BJ (cell line): ENCODE measurements around the gene IFI44L. TPM values are rescaled to one million over a fixed set of nuclear protein-coding genes. Genes with fewer than 3 reads are reported as not detected.

Experiments
- CTCF ChIA-PET: fragments of 350-600 bp; formaldehyde crosslinking; extraction: SDS; loops from one replicate; lab custom pipeline; 2021; ENCODE audit warnings: antibody characterized with exemption, inconsistent platforms; lab: Yijun Ruan, JAX
- POLR2A ChIA-PET: fragments of 300-600 bp; sonication (Branson Sonifier 250); formaldehyde crosslinking; extraction: SDS; loops from one replicate; lab custom pipeline; 2021; ENCODE audit warnings: antibody characterized with exemption; lab: Charles Lee
- DNase-seq: peaks from one replicate; pipeline ENCODE4 v3.0.0-alpha.2; 2011; ENCODE audit warnings: low read depth
- H3K27me3 ChIP-seq: 2 replicates; pipeline ENCODE4 v1.6.0; 2011; ENCODE audit warnings: low read length; ENCODE audit not compliant: control insufficient read depth, insufficient read depth
- H3K36me3 ChIP-seq: 2 replicates; pipeline ENCODE4 v1.5.1; 2011; ENCODE audit warnings: low read length; ENCODE audit not compliant: control insufficient read depth, insufficient read depth
- H3K4me3 ChIP-seq: 2 replicates; pipeline ENCODE4 v1.5.1; 2011; ENCODE audit warnings: low read depth, mild to moderate bottlenecking, control low read depth, low read length
- polyA plus RNA-seq: library from polyadenylated mRNA; depleted of rRNA; stranded (reverse); fragments of >200 nt; gene quantifications from 2 replicates; pipeline ENCODE4 v1.2.3, GENCODE V29; 2011
- TF ChIP-seq, protein P1 (sequence below): IDR thresholded peaks from 2 replicates; pipeline ENCODE4 v1.5.1; 2011; ENCODE audit warnings: low read depth, mild to moderate bottlenecking, control low read depth, inconsistent platforms, low read length, moderate library complexity; ENCODE audit not compliant: insufficient read depth

The IFI44L gene
- polyA plus RNA-seq, 1 experiment, result 0.28 TPM

DNA sequence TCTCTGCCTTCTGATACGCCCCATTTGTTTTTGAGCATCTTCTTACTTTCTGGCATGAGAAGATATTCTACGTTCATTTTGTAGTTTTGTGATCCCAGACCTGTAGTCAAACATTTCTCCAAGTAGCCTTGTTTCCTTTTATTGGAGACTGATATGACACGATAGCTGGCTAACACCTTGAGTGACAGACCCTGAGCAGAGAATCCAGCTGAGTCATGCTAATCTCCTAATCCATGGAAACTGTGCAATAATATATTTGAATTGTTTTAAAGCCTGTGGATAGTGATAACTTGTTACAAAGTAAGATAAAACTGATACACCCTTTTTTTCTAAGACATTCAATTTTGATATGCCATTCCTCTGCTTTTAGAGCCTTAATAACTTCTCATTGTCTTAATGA is 1.2 kb upstream of the IFI44L start:
- no peak overlapping the region for H3K4me3 ChIP-seq
- POLR2A ChIA-PET, result no interaction called here
- no peak for DNase-seq
- TF ChIP-seq, protein P1, sequence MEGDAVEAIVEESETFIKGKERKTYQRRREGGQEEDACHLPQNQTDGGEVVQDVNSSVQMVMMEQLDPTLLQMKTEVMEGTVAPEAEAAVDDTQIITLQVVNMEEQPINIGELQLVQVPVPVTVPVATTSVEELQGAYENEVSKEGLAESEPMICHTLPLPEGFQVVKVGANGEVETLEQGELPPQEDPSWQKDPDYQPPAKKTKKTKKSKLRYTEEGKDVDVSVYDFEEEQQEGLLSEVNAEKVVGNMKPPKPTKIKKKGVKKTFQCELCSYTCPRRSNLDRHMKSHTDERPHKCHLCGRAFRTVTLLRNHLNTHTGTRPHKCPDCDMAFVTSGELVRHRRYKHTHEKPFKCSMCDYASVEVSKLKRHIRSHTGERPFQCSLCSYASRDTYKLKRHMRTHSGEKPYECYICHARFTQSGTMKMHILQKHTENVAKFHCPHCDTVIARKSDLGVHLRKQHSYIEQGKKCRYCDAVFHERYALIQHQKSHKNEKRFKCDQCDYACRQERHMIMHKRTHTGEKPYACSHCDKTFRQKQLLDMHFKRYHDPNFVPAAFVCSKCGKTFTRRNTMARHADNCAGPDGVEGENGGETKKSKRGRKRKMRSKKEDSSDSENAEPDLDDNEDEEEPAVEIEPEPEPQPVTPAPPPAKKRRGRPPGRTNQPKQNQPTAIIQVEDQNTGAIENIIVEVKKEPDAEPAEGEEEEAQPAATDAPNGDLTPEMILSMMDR, result no peak
- H3K27me3 ChIP-seq, result no peaks in the 10 kb centered on the region
- no peaks in the 10 kb centered on the region for H3K36me3 ChIP-seq
- CTCF ChIA-PET, result interaction anchor here (1.5 to 2.5 kb wide), 3 partner anchors 12 to 488 kb away, joined by 6 to 12 read pairs (median 12); no protein-coding TSS in a partner anchor

DNA sequence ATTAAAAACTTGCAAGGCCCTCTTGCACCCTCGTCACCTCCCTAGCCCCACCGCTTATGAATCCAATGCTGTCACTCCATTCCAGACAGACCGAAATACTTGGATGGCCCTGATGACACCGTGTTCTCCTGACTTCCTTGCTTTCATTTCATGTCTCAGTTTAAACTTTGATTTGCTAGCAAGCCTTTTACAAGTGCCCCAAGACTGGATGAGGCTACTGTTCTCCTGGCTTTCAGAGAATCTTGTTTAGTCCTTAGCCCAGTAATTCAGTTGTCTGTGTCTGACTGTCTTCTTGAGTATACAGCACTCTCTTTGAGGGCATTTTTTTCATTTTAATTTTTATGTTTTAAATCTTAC is 824 bp upstream of the IFI44L start:
- Histone ChIP-seq H3K36me3 (no peaks in the 10 kb centered on the region), H3K27me3 (no peaks in the 10 kb centered on the region), H3K4me3 (peak overlapping the region; percentile 27)
- CTCF ChIA-PET, result interaction anchor here (0.6 to 2.5 kb wide), 8 partner anchors 12 to 680 kb away, joined by 3 to 12 read pairs (median 6); no protein-coding TSS in a partner anchor
- POLR2A ChIA-PET, result no interaction called here
- TF ChIP-seq, protein P1, result no peak
- no peak for DNase-seq

DNA sequence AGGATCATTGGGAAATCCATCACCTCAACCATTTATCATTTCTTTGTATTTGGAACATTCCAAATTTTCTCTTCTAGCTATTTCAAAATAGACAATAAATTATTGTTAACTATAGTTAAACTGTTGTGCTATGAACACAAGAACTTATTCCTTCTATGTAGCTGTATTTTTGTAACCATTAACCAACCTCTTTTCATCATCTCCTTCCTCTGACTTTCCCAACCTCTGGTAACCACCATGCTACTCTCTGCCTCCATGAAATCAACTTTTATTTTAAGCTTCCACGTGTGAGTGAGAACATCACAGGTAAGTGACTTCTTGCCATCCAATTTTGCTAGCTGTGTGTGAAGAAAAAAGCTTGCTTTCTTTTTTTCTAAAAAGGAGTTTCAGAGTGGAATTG is 418 bp downstream of the IFI44L start:
- Histone ChIP-seq H3K27me3 (no peaks in the 10 kb centered on the region), H3K4me3 (peak overlapping the region; percentile 27), H3K36me3 (no peaks in the 10 kb centered on the region)
- TF ChIP-seq, protein P1, result no peak
- ChIA-PET POLR2A (no interaction called here), CTCF (interaction anchor here (0.7 to 2.5 kb wide), 6 partner anchors 19 to 287 kb away, joined by 3 to 12 read pairs (median 5); no protein-coding TSS in a partner anchor)
- no peak for DNase-seq

DNA sequence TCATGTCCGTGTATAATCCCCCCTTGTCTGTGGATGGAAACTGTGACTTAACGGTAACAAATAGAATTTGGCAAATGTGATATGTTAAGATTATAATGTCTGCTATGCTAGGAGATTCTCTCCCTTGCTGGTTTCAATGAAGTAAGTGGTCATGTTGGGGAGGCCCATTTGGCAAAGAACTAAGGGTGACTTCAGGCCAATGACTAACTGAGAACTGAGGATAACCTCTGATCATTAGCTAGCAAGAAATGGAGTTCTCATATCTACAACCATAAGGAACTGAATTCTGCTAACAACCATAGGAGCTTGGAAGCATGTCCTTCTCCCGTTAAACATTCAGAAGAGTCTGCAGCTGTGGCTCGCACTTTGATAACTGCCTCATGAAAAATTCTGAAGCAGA is 2.3 kb downstream of the IFI44L start:
- TF ChIP-seq, protein P1, result no peak
- Histone ChIP-seq H3K27me3 (no peaks in the 10 kb centered on the region), H3K36me3 (no peaks in the 10 kb centered on the region), H3K4me3 (no peak overlapping the region)
- DNase-seq, result no peak
- CTCF ChIA-PET, result interaction anchor here (0.6 to 1.7 kb wide), 2 partner anchors 49 to 66 kb away, joined by 3 to 6 read pairs; no protein-coding TSS in a partner anchor
- POLR2A ChIA-PET, result no interaction called here

DNA sequence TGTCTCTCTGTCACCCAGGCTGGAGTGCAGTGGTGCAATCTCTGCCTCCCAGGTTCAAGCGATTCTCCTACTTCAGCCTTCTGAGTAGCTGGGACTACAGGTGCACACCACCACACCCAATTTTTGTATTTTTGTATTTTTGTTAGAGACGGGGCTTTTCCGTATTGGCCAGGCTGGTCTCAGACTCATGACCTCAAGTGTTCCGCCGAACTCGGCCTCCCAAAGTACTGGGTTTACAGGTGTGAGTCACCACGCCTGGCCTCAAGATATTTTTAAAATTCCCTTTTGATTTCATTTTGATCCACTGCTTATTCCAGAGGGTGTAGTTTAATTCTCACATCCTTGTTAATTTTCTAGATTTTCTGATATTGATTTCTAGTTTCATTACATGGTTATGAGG is 3.8 kb downstream of the IFI44L start:
- TF ChIP-seq, protein P1, result no peak
- H3K4me3 ChIP-seq, result no peak overlapping the region
- CTCF ChIA-PET, result interaction anchor here (0.7 kb wide), 1 partner anchor 52 kb away, joined by 4 read pairs; no protein-coding TSS in a partner anchor
- DNase-seq, result no peak
- H3K27me3 ChIP-seq, result no peaks in the 10 kb centered on the region
- POLR2A ChIA-PET, result no interaction called here
- H3K36me3 ChIP-seq, result no peaks in the 10 kb centered on the region
